Measurements from ENCODE around the gene XXYLT1.
"Not testable (repeated sequence)": the region's sequence is repeated elsewhere in the genome, so short reads cannot be mapped to it uniquely, and the experiment has no call there.

XXYLT1 gene

DNA sequence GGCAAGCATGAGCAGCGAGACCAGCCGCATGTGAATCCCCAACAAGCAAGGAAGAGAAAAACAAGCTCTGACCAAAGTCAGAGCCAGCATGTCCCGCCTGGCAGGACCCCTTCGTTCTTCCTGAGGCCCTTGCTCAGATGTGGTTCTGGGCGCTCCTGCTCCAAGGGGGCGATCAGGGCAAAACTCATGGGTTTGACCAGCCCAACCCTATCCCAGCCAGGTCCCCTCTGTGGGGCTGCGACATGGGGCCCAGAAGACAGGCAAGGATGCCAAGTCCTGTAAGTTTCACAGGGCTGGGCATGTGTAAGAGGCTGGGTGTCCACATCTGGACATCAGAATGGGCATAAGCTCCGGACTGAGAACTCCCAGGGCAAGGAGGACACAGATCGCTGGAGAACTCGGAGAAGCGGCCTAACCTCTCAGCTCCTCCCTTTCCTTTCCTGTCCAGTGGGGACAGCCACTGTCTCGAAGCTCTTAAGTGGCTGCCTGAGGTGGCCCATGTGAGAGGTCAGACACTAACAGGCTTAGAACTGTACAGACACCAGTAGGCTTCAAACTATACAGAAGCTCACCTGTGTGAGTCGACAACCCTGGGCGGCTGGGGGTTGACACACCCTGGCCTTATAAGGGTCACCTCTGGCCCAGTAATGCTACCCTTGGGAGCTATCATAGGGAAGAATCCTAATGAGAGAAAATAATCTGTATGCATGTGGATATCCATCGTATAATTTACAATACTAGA is 48.9 kb downstream of the XXYLT1 start:
- TF ChIP-seq, protein P1, sequence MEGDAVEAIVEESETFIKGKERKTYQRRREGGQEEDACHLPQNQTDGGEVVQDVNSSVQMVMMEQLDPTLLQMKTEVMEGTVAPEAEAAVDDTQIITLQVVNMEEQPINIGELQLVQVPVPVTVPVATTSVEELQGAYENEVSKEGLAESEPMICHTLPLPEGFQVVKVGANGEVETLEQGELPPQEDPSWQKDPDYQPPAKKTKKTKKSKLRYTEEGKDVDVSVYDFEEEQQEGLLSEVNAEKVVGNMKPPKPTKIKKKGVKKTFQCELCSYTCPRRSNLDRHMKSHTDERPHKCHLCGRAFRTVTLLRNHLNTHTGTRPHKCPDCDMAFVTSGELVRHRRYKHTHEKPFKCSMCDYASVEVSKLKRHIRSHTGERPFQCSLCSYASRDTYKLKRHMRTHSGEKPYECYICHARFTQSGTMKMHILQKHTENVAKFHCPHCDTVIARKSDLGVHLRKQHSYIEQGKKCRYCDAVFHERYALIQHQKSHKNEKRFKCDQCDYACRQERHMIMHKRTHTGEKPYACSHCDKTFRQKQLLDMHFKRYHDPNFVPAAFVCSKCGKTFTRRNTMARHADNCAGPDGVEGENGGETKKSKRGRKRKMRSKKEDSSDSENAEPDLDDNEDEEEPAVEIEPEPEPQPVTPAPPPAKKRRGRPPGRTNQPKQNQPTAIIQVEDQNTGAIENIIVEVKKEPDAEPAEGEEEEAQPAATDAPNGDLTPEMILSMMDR (IDR thresholded peaks at IDR 0.05; ENCODE audit: extremely low read depth, insufficient read depth, missing control alignments): no peak
- in situ Hi-C loops (cut with MboI; ENCODE audit: low pct_unique_long_range_greater_than_20kb, low sequenced_read_pairs, unreplicated experiment): no loop called here
- DNase-seq (ENCODE audit: low spot score): no peak

DNA sequence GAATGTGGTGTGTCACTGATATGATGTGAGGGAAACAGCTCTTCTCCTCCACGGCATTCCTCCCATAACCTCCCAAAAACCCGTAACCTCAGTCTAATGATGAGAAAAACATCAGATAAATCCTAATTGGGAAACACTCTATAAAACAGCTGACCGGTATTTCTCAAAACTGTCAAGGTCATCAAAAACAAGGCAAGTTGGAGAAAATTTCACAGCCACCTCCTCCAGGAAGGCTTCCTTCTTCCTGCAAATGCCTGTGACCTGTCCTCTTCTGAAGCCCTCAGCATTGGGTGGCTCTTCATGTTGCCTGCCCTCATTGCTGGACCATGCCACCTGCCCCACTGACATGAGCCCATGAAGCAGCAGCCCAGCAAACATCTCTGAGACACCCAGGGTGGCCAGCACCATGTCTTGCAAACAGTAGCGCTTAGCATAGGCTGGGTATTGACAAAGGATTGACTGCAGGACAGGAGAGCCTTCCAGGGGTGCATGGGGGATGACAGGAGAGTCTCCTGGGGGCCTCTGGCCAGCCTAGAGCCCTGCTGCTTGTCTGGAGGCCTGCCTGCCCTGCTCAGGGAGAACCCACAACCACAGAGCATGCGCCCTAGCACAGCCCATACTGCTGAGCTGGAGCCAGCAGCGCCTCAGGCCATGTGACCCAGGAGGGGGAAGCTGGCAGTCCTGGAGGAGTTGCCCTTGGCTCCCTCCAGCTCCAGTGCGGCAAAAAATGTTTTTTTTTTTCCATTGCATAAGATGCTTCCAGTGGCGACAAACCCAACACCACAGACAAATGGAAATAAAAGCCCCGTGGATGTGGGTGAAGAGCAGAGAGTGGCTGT is 49.7 kb downstream of the XXYLT1 start:
- no peak for DNase-seq (ENCODE audit: low spot score)
- TF ChIP-seq, protein P1 (IDR thresholded peaks at IDR 0.05; ENCODE audit: extremely low read depth, insufficient read depth, missing control alignments): no peak
- in situ Hi-C loops (cut with MboI; ENCODE audit: low pct_unique_long_range_greater_than_20kb, low sequenced_read_pairs, unreplicated experiment): no loop called here

DNA sequence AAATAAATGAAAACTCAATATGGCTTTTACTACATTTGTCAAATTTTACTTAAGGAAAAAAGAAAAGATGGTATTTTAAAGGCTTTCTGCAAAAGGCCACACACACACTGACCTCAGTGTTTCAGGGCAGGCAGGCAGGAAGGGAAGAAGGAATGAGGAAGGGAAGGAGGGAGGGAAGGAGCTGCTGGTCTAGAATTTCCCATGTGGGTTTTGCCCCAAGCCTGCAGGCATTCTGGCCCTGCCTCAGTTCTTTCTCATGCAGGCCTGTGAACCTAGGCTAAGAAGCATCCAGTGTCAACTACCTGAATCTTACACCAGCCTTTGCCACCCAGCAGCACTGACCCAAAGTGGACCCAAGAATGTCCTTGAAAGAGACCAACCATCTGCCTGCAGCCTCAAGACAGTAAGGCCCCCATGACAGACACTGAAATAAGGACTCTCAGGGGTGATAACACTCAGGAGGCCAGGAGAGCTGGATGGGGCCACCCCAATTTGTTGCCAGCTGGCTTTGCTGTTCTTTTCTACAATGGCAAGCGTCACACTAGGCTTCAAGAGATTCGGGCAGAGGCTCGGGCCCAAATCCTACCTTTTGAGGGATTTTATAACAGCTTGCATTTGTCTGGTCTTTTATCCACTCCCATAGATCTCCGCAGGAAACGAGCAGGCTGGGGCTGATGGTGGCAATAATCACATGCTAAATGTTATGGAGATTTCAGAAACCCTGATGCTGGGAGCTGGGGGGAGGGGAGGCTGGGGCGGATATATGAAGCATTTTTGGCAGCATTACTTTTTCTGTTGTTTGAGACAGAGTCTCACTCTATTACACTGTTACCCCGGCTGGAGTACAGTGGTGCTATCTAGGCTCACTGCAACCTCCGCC is 51.4 kb downstream of the XXYLT1 start:
- TF ChIP-seq, protein P1 (IDR thresholded peaks at IDR 0.05; ENCODE audit: extremely low read depth, insufficient read depth, missing control alignments): no peak
- in situ Hi-C loops (cut with MboI; ENCODE audit: low pct_unique_long_range_greater_than_20kb, low sequenced_read_pairs, unreplicated experiment): no loop called here
- DNase-seq (ENCODE audit: low spot score): no peak

DNA sequence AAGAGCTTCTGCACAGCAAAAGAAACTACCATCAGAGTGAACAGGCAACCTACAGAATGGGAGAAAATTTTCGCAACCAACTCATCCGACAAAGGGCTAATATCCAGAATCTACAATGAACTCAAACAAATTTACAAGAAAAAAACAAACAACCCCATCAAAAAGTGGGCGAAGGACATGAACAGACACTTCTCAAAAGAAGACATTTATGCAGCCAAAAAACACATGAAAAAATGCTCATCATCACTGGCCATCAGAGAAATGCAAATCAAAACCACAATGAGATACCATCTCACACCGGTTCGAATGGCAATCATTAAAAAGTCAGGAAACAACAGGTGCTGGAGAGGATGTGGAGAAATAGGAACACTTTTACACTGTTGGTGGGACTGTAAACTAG is 52.6 kb downstream of the XXYLT1 start:
- DNase-seq (ENCODE audit: low spot score); in situ Hi-C loops (cut with MboI; ENCODE audit: low pct_unique_long_range_greater_than_20kb, low sequenced_read_pairs, unreplicated experiment): not testable (repeated sequence)

DNA sequence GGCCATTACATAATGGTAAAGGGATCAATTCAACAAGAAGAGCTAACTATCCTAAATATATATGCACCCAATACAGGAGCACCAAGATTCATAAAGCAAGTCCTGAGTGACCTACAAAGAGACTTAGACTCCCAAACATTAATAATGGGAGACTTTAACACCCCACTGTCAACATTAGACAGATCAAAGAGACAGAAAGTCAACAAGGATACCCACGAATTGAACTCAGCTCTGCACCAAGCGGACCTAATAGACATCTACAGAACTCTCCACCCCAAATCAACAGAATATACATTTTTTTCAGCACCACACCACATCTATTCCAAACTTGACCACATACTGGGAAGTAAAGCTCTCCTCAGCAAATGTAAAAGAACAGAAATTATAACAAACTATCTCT is 55.4 kb downstream of the XXYLT1 start:
- DNase-seq (ENCODE audit: low spot score); in situ Hi-C loops (cut with MboI; ENCODE audit: low pct_unique_long_range_greater_than_20kb, low sequenced_read_pairs, unreplicated experiment): not testable (repeated sequence)

DNA sequence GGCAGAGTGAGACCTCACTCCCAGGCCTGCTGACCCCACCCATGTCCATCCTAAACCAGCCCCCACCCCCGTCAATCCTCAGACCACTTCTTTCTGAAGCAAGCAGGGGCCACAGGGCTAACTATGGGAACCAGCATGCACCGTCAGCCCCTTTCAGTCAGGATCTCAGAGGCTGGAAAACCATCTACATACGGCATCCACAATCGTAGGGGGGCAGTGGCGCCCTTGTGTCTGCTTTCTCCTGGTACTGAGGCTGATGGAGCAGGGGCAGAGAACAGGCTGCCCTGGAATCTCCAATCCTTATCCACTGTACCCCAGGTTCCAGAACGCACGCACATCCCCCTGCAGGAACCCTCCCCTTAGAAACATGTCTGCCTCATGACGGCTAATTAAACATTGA is 56.6 kb downstream of the XXYLT1 start:
- in situ Hi-C loops (cut with MboI; ENCODE audit: low pct_unique_long_range_greater_than_20kb, low sequenced_read_pairs, unreplicated experiment): no loop called here
- DNase-seq (ENCODE audit: low spot score): no peak

More for the DNA sequence above, 56.6 kb downstream of the XXYLT1 start:
- TF ChIP-seq, protein P1 (IDR thresholded peaks at IDR 0.05; ENCODE audit: extremely low read depth, insufficient read depth, missing control alignments): no peak
